HK-2 (cell line): ENCODE measurements around the gene VWDE.
"Not testable (repeated sequence)": the region's sequence is repeated elsewhere in the genome, so short reads cannot be mapped to it uniquely, and the experiment has no call there.

Experiments
- DNase-seq: peaks from one replicate; pipeline ENCODE4 v3.0.0-alpha.2; 2018; ENCODE audit not compliant: unreplicated experiment

The VWDE gene

DNA sequence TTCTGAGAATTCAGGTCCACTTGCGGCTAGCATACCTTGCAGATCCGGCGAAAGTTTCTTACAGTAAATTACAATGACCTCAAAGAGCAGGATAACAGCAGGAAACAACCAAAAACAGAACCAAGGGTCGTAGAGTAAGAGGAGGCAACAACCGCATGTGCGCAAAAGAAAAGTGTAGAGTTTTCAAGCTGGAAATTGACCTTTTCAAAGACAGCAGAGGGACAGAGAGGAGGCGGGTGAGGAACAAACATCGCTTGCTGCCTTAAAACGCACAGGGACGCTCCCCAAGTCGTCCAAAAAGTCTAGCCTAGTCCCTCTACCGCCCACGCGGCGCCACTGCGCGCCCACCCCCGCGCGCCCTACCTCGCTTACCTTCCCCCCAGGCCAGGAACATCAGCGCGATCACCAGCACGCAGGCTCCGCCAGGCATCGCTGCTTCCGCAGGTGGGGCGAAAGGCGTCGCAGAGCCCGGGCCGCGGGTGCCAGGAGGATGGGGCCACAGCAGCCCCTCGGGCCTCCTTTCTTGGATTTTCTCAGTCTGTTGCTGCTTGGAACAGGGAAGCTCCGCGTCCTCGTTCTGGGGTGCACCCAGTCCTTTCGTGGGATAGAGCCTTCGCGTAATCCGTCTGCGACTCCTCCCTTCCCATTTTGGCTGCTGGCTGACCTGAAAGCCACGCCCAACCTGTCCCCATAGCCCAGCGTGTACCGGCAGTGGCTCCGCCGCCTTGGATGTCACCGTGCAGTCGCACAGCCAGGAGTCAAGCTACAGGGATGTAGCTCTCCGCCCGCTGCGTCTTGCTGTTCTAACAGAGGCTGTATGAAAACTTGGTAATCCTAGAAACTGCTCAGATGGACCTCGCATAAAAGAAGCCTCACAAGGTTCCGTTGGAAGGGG is at the start of gene VWDE:
TSS of gene VWDE (minus strand) at position 579 of the 895 bp plus-strand sequence. CDS start at position 430, 149 bp downstream.
- peak; percentile 62 for DNase-seq

DNA sequence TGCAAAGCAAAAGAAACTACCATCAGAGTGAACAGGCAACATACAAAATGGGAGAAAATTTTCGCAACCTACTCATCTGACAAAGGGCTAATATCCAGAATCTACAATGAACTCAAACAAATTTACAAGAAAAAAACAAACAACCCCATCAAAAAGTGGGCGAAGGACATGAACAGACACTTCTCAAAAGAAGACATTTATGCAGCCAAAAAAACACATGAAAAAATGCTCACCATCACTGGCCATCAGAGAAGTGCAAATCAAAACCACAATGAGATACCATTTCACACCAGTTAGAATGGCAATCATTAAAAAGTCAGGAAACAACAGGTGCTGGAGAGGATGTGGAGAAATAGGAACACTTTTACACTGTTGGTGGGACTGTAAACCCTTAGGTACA is 49.5 kb upstream of the VWDE start:
- not testable (repeated sequence) for DNase-seq

DNA sequence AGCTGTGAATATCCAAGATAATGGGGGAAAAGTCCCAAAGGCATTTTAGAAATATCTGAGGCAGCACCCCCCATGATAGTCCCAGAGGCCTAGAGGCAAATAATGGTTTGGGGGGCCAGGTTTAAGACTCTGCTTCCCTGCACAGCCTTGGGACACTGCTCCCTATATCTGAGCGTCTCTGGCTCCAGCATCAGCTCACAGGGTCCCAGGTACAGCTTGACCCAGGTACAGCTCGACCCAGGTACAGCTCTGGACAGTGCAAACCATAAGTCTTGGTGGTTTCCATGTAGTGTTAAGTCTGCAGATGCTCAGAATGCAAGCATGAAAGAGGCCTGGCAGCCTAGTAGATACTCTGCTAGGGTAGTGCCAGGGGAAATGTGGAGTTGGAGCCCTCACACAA is 47.0 kb upstream of the VWDE start:
- no peak for DNase-seq

DNA sequence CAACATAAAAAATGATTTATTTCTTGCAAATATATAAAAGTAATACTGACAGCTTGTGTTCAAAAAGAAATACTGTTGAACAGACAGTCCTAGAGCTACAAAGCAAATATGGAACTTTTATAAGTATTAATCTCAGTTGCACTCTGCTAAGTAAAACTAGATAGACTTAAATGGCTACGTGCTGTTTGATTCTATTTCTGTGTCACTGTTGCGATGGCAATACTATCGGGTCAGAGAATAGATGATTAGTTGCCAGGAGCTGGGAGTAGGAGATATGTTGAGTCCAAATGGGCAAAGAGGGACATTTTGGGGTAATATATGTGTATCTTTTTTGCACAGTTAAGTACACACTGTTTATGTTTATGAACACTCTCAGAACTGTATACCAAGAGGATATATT is 41.1 kb upstream of the VWDE start:
- no peak for DNase-seq

DNA sequence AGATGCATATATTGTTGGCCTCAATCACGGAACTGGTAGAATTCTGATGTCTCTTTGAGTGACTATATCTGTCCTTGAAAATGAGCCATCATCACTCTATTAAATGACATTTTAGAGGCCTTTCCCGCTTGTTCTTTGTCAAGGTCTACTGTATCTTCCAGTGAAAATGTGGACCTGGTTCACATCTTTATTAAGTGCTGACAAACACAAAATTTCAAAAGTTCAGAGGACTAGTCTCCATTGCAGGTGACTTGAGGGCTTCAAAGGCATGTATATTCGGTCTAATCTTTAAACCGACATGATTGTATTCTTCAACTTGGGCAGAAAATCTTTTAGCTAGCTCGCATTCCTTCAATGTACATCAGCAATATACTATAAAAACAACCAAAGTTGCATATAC is 36.6 kb upstream of the VWDE start:
- DNase-seq = no peak

DNA sequence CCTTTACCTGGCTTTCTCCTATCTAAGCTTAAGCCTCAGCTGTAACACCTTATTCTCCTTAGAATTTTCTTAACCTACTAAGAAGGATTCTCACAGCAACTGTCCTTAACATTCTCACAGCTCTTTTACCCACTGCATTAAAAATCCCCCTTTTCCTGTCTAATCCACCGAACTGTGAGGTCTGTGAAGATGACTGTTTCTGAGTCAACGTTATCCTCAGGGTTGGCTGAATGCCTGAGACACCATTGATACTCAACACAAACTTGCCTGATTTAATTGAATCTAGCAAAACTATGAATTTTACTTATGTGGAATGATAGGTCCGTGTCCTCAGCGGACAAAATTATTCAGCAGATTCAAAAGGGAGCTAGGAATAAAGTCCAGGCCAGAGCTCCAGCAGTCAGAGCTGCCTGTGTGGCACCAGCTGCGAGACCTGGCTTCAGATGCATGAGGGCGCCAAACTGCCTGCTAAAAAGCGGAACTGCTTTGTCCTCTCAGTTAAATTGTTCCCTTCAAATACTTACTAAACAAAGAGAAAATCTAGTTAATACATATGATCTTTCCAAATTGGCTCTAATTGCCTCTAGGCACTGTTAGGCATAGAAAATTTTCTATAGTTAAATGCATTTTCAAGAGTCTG is 33.4 kb upstream of the VWDE start:
- no peak for DNase-seq

DNA sequence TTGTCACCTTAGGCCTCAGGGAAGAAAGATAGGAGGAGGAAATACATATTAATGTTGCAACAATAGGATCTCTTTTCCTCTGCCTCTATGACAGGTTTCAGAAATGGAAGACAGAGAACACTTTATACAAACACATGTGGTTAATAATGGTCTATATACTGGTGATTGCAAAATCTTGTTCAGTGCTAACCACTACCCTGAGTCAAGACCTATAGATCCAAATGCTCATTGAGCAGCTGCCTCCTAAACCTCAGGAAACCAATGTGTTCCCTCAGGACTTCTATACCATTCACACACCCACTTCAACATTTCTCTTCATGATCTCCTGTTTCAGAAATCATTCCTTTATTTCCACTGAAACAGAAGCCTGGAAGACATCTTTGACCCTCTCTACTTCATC is 32.5 kb upstream of the VWDE start:
- DNase-seq = no peak

DNA sequence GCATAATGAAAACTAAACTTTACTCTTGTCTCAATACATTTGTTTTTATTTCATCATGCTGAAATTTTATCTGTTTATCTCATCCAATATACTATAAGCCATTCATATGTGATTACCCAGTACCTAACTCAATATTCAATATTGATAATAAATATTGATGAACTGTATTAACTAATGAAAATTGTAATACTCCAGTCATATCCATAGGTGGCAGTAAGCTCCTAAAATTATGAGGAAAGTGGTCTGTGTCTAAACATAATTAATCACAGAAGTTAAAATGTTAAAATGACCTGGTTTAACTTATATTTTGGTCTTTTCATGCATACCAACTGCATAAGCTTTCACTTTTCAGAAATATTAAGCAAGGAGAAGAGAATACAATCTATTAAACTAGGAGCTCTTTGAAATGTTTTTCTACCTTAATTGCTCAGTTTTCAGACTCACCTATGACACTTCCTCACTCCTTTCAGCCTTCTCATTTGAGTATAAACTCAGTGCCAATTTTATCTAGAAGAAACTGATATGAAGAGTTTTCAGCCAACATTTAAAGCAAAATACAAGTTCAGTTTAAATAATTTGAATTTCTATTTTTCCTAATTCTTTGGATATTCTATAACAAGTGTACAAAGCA is 30.5 kb upstream of the VWDE start:
- no peak for DNase-seq

DNA sequence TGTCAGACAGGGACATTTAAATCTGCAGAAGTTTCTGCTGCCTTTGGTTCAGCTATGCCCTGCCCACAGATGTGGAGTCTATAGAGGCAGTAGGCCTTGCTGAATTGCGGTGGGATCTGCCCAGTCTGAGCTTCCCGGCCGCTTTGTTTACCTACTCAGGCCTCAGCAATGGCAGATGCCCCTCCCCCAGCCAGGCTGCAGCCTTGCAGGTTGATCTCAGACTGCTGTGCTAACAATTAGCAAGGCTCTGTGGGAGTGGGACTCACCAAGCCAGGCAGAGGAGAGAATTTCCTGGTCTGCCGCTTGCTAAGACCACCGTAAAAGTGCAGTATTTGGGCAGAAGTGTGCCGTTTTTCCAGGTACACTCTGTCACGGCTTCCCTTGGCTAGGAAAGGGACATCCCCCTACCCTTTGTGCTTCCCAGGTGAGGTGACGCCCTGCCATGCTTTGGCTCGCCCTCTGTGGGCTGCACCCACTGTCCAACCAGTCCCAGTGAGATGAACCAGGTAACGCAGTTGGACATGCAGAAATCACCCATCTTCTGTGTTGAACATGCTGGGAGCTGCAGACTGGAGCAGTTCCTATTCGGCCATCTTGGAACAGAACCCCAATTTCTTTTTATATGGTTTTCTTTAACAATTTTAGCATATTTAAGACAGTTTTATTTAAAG is 28.4 kb upstream of the VWDE start:
- peak; percentile 27 for DNase-seq

DNA sequence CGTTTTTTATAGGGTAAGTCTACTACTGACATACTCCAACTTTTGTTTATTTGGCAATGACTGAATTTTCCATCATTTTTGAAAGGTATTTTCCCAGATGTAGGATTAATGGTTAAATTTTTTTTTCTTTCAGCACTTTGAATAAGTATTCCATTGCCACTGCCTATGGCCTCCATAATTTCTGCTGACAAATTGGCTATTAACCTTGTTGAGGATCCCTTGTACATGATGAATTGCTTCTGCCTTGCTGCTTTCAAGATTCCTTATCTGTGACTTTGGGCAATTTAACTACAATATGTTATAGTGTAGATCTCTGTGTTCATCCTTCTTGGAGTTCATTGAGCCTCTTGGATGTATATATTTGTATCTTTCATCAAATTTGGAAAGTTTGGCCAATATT is 21.6 kb upstream of the VWDE start:
- DNase-seq = no peak

DNA sequence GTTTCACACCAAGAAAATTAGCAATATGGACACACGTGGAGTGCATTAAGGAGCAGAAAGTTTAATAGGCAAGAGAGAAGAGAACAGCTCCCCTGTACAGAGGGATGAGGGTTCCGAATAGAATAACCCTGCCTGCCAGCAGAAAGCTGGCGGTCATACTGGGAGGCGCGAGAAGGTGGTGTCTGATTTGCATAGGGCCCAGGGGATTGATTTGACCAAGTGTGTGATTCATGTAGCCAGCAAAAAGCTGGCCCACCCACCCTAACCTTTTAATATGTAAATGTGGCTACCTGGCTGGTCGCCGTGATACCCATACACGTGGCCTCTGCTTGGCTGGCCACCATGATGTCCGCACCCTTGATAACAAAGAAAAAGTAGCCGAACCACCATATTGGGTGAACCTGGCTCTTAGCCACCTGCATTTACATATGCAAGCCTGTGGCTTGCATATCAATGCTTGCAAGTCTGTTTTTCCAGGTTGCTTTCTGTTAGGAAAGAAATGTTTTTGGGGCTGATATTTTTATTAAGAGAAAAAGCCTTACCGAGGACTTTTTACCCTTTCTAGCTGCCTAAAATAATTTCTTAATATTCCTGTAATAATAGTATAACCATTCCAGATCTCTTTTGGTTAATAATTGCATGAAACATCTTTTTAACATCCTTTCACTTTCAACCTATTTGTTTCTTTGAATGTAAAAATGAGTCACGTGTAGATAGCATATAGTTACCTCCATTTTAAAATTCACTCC is 20.5 kb upstream of the VWDE start:
- no peak for DNase-seq

DNA sequence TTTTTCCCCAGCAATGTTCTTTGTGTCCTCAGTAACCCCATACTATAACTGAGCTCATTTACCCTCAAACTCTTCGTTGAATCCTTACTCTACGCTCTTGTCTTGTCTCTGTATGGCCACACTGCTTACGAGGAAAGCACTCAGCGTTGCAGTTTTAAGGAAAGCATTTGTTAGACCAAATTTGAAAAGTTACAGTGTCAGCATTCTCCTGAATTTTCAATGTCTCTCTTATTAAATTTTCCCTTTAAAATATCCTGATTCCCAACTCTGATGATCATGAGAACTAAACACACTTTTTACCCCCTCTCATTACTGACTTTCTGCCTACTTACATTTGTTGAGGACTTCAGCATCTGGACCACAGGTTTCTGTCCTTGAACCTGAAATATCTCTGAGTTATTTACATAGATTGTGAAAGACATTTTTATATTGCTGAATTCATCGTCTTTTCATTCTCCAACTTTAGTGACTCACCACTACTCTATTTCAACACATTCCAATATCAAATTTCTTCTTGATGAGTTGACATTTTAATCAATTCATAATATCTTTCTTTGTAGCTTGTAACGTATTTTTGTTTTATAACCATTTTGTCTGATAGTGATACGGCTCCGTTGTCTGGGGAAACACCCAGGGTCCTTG is 19.8 kb upstream of the VWDE start:
- no peak for DNase-seq

DNA sequence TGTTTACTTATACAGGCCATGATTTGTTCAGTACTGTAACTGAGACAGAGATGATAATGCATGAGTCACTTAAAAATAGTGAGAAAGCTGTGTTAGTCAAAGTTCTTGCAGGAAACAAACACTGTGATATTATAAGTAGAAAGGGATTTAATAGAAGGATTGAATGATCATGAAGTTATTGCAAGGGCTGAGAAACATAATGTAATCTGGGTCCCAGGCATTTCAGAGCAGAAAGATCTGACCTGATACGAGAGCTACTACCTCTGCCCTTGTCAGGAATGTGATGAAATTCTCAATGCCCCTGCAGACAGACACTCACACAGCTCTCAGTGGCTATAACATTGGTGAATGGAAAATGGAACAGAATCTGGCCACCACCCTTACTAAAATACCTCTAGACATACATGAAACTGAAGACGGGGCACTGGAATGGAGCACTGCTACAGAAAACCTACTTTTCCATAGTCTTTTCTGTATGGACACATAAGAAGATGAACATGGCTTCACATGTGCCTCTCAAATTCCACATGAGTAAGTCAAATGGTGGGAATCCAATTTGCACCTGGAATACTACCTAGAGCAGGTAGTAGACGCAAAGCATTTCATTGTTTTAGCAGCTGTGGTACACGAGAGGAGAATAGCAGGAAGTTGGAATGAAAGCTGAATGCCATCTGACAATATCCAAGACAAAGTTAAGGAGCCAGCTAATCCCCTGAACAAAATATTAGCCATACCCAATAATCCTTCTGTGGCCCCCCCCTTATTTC is 19.1 kb upstream of the VWDE start:
- no peak for DNase-seq

DNA sequence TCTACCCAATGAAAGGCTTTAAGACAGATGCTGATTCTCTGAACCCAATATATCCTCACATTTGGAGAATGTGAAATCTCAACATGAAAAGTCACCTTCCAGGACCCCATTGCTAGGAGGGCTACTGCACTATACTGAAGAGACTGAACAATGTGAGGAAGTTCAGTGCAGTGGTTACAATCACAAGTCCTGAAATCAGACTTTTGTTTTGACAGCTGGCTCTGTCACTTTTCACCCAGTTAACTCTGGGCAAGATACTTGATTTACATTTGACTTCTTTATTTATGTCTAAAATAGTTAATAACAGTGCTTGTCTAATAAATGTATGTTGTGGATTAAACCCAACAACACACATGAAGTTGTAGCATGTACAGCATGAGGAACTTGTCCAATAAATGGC is 14.8 kb upstream of the VWDE start:
- DNase-seq = no peak

DNA sequence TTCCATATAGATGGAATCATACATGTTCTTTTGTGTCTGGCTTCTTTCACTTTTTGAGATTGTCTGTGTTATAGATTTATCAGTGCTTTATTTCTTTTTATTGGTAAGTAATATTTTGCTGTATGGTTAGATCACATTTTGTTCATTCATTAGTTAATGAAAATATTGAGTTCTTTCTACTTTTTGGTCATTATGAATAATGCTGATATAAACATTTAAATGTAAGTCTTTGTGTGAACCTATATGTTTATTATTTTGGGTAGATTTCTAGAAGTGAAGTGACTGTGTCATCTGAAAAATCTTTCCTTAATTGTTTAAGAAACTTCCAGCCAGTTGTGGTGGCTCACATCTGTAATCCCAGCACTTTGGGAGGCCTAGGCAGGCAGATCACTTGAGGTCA is 11.4 kb upstream of the VWDE start:
- no peak for DNase-seq

DNA sequence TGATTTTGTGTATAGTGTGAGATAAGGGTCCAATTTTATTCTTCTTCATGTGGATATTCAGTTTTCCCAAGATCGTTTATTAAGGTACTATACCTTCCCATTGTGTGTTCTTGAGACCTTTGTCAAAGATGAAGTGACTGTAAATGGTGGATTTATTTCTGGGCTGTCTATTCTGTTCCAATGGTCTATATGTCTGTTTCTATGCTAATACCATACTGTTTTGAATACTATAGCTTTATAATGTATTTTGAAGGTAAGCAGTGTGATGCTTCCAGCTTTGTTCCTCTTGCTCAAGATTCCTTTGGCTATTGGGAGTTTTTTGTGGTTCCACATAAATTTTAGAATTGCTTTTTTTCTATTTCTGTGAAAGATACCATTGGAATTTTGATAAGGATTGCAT is 8.7 kb upstream of the VWDE start:
- DNase-seq = no peak

DNA sequence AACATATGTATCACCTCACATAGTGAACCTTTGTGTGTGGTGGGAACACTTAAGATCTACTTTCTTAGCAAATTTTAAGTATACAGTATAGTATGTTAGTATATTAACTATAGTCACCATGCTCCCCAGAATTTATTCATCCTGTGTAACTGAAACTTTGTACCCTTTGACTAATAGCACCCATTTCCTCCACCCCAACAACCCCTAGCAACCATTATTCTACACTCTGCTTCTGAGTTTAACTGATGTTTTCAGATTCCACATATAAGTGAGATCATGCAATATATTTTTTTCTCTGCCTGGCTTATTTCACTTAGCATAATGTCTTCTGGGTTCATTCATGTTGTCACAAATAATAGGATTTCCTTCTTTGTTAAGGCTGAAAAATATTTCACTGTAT is 6.9 kb upstream of the VWDE start:
- no peak for DNase-seq

DNA sequence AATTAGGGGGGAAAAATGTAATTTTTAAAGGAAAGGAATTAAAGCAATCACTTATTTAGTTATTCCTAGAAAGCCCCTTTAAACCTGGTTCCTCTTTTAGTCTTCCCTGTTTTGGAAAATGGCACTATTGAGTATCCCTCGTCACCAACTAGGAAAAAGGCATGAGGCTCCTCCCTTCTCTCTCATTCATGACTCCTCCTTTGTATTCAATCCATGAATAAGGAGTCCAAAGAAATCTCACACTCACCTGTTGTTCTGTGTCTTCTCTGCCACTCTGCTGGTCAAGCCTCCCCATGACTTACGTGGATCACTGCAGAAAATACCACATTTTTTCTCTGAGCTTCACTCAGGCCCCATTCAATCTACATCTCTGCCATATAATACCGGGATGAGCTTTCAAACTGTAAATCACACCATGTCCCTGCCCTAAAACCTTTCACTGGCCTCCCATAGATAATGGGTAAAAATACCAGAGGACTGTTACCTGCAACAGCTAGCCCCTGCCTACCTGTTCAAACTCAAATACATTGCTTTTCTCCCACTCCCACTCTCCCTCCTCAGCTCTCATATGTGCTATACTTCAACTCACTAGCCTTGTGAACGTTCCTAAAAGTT is 5.5 kb upstream of the VWDE start:
- DNase-seq = no peak

DNA sequence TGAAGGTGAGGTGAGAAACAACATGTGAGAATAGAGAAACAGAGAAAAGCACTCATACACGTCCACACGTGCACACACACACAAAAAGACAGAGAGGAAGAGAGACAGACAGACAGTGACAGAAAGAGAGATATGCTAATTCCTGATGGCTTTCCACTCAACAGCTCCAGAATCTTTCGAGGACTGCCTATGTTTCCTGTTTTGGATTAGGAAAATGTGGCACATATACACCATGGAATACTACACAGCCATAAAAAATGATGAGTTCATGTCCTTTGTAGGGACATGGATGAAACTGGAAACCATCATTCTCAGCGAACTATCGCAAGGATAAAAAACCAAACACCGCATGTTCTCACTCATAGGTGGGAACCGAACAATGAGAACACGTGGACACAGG is 4.0 kb upstream of the VWDE start:
- DNase-seq = not testable (repeated sequence)

DNA sequence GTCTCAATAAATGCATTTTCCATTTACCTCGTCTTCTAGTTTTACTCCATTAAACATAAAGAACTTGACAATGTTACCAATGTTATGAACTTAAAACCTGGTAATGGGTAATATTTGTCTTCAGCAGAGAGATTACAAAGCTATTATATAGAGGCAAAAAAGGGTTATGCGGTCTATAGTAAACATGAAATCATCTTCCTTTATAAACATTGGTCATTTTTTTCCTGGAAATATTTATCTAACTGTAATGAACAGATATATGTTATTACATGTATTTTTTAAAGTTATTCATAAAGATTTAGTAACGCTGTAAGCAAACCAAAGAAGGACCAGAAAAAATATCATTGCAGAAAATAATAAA is 1.3 kb downstream of the VWDE start:
- no peak for DNase-seq
